Kasumi-1 (cell line): Measurements from ENCODE around the gene SYNPR.
"Not testable (repeated sequence)": the region's sequence is repeated elsewhere in the genome, so short reads cannot be mapped to it uniquely, and the experiment has no call there.

Experiments used
- DNase-seq, 2 experiments: peaks; one replicate each; lab custom pipeline; 2025; lab: John Stamatoyannopoulos, UW

SYNPR gene

GRCh38 chr3:63278171-63279004 is at the start of gene SYNPR:
SYNPR (plus strand) TSS chr3:63278308.
- DNase-seq, result no peak

- peak; percentile 25 to 62 for DNase-seq
Measured at GRCh38 chr3:63228677-63229076, 49.4 kb upstream of the SYNPR start.

GRCh38 chr3:63230146-63230545 is 48.0 kb upstream of the SYNPR start:
- no peak for DNase-seq

- DNase-seq, result no peak
Measured at GRCh38 chr3:63231643-63232042, 46.5 kb upstream of the SYNPR start.

- peak; percentile 35 to 66 for DNase-seq
Measured at GRCh38 chr3:63232764-63233396, 45.2 kb upstream of the SYNPR start.

GRCh38 chr3:63240381-63240902 is 37.7 kb upstream of the SYNPR start:
- no peak for DNase-seq

GRCh38 chr3:63242124-63242523 is 36.0 kb upstream of the SYNPR start:
- no peak for DNase-seq

GRCh38 chr3:63244486-63244885 is 33.6 kb upstream of the SYNPR start:
- no peak for DNase-seq

GRCh38 chr3:63245726-63246241 is 32.3 kb upstream of the SYNPR start:
- DNase-seq, result no peak

GRCh38 chr3:63248015-63248414 is 30.1 kb upstream of the SYNPR start:
- no peak for DNase-seq

- no peak for DNase-seq
Measured at GRCh38 chr3:63251499-63251898, 26.6 kb upstream of the SYNPR start.

- not testable (repeated sequence) for DNase-seq
Measured at GRCh38 chr3:63255819-63256218, 22.3 kb upstream of the SYNPR start.

GRCh38 chr3:63264716-63265115 is 13.4 kb upstream of the SYNPR start:
- no peak for DNase-seq

- no peak for DNase-seq
Measured at GRCh38 chr3:63274359-63274758, 3.7 kb upstream of the SYNPR start.

GRCh38 chr3:63279005-63279841 is 1.1 kb downstream of the SYNPR start:
- DNase-seq, result no peak

- no peak for DNase-seq
Measured at GRCh38 chr3:63287610-63288009, 9.5 kb downstream of the SYNPR start.

- DNase-seq, result no peak
Measured at GRCh38 chr3:63290686-63291085, 12.6 kb downstream of the SYNPR start.

GRCh38 chr3:63294332-63294731 is 16.2 kb downstream of the SYNPR start:
- DNase-seq, result no peak

- no peak for DNase-seq
Measured at GRCh38 chr3:63295356-63295755, 17.2 kb downstream of the SYNPR start.

- no peak for DNase-seq
Measured at GRCh38 chr3:63295806-63296205, 17.7 kb downstream of the SYNPR start.

- no peak for DNase-seq
Measured at GRCh38 chr3:63296249-63296648, 18.1 kb downstream of the SYNPR start.

GRCh38 chr3:63303238-63303637 is 25.1 kb downstream of the SYNPR start:
- no peak for DNase-seq
